Islet of Langerhans (tissue), 1 donor: ENCODE measurements around the gene CTAGE6.
"Not testable (repeated sequence)": the region's sequence is repeated elsewhere in the genome, so short reads cannot be mapped to it uniquely, and the experiment has no call there.

ENCODE experiments used
- FAIRE-seq: peaks from one replicate; lab custom pipeline; 2011; peaks lifted over from hg19 to GRCh38; lab: Jason Lieb, UNC

Gene CTAGE6

GRCh38 chr7:143714581-143715454, 42.7 kb downstream of the CTAGE6 start:
- FAIRE-seq: not testable (repeated sequence)

GRCh38 chr7:143712381-143712780, 45.1 kb downstream of the CTAGE6 start:
- FAIRE-seq: not testable (repeated sequence)

GRCh38 chr7:143711727-143712324, 45.7 kb downstream of the CTAGE6 start:
- FAIRE-seq: not testable (repeated sequence)

GRCh38 chr7:143709895-143710294, 47.6 kb downstream of the CTAGE6 start:
- FAIRE-seq: not testable (repeated sequence)
